CD1c-positive myeloid dendritic cell (primary cell): ENCODE results near the gene MAD1L1.
"Not testable (repeated sequence)": the region's sequence is repeated elsewhere in the genome, so short reads cannot be mapped to it uniquely, and the experiment has no call there.

Source experiments
- DNase-seq: peaks from one replicate; pipeline ENCODE4 v3.0.0-alpha.2; 2016; ENCODE audit errors: extremely low spot score

The MAD1L1 gene

DNA sequence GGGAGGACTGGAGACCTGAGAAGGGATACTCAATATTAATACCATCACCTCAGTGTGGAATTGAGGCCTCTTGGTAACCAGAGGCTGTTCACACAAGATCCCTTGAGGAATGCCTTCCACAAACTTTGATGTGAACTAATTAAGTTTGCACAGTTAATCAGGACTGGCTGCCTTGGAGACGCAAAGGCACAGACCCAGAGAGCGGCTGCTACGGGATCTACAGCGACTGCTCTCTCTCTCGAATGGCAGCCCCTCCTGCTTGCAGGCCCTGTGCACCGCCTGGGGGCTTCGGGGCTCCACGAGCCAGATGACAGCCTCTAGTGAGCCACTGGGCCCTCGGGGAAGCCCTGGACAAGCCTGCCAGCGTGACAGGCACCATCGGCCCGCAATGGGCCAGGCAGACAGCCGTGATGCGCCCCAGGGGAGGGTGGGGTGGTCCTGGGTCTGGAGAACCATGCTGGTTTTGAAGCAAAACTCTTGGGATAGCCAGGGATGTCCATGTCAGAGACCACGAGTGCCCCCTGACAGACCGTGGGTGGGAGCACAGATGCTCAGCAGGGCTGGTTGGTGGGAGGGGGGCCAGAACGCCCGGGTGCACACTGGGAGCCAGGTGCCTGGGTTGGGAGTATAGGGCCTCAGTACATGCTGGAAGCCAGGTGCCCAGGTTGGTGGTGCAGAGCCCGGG lies 367.0 kb downstream of the MAD1L1 start:
- no peak for DNase-seq

DNA sequence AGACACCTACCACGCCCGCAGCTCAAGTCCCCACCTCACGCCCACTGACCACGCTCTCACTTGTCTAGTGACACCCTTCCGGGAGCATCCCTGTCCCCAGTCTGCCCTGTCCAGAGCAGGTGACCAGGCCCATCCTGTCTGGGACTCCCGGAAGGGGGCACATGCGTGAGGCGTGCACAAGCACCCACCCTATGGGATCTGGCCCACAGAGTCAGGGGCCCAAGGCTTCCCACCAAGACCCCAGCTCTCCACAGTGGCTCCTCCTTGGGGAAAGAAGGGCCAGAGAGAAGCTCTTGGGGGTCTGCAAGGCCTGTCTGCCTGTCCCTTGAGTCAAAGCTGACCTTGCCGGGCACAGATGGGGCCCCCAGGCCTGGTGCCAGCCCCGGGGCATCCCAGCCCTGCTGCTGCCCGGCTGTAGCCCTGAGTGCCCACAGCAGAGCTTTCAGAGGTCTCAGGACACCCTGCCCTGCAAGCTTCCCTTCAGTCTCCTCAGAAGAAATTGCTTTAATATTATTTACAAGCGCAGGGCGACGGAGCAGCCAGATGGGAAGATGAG lies 367.7 kb downstream of the MAD1L1 start:
- no peak for DNase-seq

DNA sequence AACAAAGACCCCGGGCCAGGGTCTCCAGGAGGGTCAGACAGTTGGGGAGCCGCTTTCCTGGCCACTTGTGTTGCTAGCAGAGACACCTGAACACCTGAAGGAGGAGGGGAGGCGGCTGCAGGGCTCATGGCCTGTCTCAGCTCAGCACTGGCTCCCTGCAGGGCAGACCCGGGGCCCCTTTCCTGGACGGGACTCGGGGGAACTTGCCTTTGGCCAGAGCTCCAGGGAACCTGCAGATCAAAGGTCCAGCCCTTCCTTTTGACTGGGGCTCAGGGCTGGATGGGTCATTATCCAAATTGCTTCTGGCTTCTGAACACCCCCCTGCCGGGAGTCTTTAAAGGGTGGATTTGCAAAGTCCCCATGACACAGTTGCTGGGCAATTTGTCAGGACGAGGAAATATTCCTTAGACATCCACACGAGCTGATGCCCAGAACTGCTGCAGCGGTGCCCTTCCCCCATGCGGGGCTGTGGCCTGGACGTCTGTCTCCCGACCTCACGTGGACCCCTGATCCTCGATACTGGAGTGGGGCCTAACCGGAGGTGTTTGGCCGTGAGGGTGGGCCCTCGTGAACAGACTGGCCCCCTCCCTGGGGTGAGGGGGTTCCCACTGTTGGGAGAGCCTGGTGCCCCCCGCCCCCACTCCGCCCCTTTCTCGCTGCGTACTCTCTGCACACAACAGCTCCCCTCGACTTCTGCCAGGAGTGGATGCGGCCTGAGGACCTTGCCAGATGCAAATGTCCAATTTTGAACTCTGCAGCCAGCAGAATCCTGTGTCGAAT lies 368.4 kb downstream of the MAD1L1 start:
- DNase-seq = no peak

DNA sequence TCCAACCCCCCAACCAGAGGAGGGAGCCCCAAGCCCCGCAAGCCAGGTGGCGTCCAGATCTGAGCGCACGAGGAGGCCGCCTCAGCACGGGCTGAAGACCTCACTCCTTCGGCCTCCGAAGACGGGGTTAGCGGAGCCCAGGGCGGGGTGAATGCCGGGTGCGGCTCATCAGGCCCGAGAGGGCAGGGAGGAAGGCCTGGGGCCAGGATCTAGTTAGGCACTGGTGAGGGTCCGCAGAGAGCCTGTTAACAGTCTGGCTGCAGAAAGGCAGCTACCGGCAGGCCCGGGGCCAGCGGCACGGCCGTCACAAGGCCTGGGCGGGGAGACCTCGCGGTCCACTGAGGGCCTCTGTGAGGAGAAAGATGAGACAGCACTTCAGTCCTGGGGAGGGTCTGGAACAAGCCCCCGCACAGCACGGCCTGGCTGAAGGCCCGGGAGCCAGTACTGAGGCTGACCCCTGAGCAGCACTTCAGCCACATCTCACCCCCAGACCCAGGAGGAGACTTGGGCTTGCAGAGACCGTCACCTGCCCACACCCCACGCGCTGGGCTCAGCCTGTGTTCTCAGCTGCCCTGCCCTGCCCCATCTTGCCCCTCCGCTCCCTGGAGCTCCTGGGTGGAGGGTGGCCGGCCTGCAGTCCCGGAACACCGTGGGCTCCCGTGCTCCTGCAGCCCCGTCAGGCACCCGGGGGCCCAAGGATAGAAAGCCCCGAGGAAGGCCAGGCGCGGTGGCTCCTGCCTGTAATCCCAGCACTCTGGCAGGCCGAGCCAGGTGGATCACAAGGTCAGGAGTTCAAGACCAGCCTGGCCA lies 369.4 kb downstream of the MAD1L1 start:
- no peak for DNase-seq

DNA sequence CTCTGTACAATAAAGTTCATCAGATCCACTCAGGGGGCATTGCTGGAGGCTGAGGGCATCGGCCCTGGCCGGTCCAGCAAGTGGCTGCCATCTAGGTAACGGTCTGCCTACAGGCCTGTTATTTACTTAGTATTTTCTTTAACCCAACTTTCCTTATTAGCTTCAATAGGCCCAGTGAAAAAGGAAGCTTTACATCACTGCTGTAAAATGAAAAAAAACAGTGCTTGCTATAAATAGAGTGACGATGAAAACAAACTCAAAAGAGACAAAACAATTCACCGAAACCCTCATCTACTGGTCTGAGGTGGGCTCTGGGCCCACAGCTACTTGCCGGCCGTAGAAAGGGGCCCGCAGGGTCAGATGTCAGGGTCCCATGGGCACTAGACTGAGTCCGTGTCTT lies 370.2 kb downstream of the MAD1L1 start:
- no peak for DNase-seq

DNA sequence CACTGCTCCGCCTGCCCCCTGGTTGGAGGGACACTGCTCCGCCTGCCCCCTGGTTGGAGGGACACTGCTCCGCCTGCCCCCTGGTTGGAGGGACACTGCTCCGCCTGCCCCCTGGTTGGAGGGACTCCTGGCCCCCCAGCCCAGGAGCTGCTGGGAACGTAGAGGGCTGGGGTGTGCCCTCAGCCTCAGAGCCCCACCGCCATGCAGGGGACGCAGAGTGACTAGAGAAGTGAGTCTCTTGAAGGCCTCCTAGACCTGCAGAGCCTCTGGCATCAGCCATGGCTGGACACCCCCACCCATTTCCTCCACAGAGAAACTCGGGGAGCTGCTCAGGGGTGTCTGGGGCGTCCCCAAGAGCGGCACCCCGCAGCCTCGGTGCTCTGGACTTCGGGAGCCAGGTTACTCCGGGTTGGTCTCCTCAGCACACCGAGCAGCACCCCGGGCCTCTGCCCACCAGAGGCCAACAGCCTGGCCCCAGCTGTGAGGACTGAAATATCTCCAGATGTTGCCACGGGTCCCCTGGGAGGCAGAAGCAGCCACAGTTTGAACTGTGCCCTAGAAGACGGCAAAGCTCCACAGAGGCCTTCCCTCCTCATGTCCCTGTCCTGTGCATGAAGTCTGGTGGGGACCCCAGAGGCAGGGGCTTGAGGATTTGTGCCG lies 370.8 kb downstream of the MAD1L1 start:
- no peak for DNase-seq

DNA sequence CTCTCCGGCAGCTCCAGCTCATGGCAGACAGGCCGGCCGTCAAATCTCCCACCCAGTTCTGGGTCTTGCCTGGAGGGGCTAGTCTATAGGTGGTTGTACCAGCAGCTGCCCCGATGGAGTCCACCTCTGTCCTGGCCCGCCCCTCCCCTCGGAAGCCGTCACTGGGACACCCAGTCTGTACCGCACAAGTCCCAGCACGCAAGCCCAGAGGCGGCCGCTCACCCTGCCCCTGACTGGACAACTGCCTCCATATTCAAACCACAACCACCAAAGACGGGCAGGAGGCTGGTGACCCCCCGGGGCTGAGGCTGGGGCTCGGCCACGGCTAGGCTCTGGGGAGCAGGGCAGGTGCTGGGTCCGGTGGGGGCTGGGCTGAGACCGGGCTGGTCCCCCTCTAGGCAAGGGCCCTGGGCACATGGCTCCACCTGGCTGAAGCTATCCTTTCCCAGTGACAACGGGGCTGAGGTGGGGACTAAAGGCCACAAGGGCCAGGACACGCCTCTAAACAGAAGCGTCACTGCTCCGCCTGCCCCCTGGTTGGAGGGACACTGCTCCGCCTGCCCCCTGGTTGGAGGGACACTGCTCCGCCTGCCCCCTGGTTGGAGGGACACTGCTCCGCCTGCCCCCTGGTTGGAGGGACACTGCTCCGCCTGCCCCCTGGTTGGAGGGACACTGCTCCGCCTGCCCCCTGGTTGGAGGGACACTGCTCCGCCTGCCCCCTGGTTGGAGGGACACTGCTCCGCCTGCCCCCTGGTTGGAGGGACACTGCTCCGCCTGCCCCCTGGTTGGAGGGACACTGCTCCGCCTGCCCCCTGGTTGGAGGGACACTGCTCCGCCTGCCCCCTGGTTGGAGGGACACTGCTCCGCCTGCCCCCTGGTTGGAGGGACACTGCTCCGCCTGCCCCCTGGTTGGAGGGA lies 371.6 kb downstream of the MAD1L1 start:
- DNase-seq = not testable (repeated sequence)

DNA sequence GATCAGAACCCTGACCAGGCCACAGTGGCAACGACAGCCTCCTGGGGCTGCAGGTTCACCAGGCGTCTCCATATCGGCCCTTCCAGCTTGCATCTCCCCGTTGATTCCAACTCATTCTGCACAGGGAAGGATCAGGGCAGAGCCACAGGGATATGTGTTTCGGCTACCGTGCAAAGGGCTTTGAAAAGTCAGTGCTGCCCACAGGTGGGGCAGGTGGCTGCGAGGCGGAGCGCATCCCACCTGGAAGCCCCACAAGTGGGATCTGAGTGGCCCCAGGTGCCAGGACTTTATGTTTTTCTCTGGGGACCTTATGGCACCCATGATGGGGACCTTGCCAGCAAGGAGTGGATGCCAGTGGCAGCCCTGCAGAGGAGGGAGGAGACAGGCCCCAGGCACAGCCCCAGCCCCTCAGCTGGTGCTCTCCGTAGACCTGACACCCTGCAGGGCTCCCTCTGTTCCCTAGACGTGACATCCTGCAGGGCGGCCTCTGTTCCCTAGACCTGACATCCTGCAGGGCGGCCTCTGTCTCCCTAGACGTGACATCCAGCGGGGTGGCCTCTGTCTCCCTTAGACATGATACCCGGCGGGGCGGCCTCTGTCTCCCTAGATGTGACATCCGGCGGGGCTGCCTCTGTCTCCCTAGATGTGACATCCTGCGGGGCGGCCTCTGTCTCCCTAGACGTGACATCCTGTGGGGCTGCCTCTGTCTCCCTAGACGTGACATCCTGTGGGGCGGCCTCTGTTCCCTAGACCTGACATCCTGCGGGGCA lies 373.3 kb downstream of the MAD1L1 start:
- no peak for DNase-seq

DNA sequence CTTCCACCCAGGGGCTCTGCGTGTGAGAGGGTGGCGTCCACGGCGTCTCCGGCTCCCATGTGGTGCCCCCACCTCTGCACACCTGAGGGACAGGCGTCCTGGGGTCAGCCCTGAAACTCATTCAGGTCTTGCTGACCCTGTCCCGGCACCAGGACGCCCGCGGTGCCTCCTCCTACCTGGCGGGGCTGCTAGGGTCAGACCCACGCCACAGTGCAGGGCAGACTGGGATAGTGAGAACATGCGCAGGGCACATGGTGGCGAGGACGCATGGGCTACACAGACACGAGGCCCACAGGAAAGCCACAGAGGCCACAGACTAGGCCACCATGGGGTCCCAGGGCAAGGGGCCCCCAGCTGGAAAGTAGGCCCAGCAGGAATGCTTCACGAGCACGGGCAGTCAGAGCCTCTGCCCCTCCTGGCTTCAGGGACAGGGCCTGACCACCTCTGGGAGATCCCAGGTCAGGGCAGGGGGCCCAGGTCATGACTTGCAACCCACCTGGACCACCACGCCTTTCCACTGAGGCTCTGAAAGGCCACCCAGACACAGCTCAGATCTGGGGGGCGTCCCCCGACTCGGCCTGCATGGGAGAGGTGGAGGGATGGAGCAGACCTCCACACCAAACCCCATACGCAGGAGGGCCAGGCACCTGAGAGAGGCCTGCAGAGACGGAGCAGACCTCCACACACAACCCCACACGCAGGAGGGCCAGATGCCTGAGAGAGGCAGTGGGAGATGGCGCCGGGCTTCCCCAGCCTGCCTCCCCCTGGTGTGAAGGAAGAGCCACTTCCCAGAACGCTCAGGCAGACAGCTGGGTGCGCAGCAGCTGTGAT lies 374.1 kb downstream of the MAD1L1 start:
- DNase-seq = no peak

DNA sequence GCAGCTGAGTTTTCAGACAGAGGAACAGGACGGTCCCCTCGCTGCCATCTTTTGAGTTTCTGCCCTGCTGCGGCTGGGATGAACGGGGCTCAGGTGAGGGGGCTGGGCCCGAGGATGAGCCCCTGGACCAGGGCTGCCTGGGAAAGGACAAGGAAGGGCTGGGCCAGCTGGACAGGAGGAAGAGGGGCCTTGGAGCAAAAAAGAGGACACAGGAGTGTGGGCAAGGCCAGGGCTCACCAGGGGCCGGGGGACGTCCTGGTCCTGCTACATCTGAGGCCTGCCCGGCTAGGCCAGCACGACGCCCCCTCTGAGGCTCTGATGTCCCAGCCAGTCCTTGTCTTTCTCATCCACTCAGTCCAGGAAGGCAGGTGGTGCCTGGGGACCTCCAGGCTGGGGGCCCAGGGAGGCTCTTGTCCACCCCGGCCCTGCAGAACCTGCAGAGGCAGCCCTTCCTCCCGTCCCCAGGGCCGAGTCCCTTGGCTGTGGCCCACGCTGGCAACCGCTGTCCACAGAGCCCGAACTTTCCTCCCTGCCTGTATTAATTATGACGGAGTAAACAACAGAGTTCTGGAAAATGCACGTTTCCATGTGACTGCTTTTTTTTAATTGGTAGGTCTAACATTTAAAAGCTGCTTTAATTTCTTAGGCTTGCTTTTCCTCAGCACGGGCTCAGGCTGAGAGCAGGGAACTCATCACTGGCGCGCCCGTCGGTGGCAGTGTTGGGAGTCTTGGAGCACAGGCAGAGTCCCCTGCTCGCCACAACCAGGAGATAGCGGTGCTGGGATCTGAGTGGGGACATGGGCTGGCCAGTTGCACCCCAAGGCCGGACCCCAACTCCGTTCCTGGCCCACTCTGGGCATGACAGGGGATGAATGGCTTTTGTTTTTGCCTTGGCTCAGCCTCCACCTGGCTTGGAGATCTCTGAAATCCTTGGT lies 375.0 kb downstream of the MAD1L1 start:
- DNase-seq = no peak

DNA sequence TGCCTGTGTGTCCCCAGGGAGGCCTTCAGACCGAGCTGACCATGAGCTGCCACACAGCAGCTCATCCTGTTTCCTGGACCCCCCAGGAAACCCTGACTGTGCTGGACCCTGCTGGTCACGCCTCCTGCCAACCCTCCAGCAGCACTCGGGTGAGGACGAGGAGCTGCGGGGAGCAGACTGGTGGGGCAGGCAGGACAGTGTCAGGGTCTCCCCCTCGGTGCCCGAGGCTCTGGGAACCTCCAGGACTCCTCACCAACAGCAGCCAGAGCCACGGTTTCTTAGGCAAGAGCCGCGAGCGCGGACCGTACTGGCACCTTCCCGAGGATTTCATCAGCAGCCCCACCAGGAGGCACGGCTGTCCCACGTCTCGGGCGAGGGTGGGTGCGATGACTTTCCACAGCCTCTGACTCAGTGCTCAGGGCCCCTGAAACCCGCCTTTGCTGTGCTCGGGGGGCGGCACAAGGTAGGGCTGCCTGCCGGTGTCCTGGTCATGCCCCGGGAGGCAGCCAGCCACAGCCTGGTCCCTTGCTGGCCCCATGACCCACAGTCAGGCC lies 375.8 kb downstream of the MAD1L1 start:
- no peak for DNase-seq

DNA sequence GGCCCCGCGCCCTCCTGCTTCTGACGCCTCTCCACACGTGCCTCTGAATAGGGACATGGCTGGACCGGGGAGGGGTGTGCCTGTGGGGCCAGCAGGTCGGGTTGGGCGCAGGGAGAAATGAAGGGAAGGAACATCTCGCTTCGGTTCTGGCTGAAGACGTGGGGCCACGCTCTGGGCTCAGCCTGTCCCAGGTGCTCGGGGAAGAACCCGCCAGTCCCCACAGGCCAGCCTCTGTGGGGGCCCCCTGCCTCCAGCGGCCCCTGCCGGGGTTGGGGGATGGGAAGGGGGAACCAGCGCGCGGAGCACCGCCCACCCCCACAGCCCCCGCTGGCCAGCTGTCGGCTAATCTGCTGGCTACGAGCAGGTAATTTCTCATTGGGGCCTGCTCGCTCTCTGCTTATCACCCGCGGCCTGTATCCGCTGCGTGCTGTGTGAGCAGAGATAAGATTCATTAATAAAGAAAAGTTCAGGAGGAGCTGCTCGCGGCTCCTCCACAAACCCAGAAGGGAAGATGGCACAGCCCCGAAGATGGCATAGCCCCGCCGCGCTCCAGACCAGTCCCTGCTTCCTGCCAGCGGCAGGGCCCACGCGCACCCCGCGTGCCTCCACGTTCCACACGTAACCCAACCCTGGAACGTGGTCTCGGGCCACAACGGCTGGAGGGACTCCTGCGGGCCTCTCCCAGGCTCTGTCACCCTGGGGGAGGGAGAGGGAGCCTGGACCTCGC lies 376.4 kb downstream of the MAD1L1 start:
- DNase-seq = no peak

DNA sequence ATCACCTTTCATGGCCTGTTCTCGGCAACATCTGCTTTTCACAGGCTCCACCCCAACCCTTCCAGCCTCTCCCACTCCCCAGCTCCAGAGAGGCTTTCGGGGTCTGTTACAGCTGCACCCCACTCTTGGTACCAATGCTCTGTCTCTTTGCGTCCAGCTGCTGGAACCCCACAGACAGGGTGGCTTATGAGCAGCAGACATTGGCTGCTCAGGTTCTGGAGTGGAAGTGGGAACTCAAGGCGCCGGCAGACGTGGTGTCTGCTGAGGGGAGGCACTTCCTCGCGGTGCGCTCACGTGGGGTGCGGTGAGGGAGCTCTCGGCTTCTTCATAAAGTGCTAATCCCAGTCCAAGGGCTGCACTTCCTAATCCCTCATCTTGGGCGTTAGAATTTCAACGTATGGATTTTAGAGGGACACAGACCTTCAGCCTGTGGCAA lies 377.0 kb downstream of the MAD1L1 start:
- no peak for DNase-seq

DNA sequence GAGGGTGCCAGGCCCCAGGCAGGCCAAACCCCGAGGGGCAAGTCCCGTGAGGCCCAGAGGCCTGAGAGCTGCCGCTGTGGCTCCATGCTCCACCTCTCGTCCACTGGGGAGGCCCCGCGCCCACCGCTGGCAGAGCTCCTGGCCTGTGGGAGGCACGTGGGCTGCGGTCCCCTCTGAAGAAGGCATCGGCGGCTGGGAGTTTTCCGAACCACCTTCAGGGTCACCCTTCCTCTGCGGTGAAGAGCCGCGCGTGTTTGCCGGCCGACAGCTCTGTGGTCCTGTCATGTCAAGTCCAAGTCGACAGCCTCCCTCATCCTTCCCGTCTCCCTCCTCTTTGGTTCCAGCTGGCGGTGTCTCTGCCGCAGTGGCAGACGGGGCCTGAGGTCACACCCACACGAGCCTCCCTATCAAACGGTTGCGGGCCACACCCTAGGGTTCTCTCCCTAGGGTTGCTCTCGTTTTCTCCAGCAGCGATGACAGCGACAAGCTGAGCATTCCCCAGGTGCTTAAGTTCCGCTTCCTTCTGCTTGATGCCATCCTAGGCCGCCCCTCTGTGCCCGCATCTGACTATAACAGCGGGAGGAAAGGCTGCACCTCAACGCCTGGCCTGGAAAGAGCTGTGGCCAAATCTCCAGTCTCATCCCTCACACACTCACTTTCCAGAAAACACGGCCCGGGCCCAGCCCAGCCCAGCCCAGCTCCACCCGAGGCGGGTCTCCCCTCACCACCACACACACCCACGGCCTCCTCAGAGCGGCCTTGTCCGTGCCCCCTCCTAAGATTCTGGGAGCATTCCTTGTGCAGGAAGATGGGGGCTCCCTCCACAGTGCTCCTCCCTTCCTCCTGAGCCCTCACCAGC lies 377.6 kb downstream of the MAD1L1 start:
- no peak for DNase-seq

DNA sequence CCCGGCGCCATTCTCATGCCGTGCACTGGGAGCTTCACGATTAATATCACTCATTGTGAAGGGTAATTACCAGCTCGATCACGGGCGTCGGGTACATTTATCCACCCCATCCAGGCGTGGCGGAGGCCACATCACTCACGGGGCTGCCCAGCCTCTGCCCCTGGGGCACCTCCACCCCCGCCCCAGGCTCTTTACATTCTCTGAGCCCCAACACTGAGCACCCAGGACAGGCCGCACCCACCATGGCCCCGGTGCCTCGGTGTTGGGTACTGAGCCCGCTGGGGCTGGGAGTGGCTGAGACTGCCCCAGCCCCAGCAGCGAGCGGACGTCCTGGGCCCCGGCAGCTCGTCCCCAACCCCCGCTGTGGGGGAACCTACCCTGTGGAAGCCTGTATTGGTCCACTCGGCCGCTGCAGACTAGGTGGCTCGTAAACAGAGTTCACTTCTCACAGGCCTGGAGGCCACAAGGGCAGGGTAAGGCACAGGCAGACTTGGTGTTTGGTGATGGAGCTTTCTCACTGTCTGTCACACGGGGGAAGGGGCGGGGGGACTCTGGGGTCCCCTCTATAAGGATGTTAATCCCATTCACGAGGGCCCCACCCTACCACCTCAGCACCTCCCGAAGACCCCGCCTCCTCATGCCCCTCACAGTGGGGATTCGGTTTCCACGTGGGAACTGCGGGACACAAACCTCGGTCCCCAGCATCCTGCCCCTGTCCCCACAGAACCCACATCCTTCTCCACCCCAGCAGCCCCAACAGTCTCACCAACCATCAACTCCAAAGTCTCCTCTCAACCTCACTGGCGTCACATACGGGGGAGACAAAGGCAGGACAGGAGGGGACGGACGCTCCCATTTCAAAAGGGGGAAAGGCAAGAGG lies 378.5 kb downstream of the MAD1L1 start:
- no peak for DNase-seq
